ENCODE results near the gene PRKCA.

GRCh38 chr17:66355510-66355909, 53.1 kb downstream of the PRKCA start:
- TF ChIP-seq FOXM1 (IDR thresholded peaks at IDR 0.05; ENCODE audit: borderline replicate concordance, low read depth) (no peak), CREB1 (IDR thresholded peaks at IDR 0.05; ENCODE audit: low read depth) (no peak), EP300 (IDR thresholded peaks at IDR 0.05; ENCODE audit: borderline replicate concordance) (no peak), TCF12 (IDR thresholded peaks at IDR 0.05; ENCODE audit: low read depth) (no peak), ZBTB7A (IDR thresholded peaks at IDR 0.05; ENCODE audit: low read depth) (no peak), TEAD4 (IDR thresholded peaks at IDR 0.05) (no peak), USF1 (IDR thresholded peaks at IDR 0.05) (no peak)
